Trophoblast cell (in vitro differentiated cells and primary cell): ENCODE measurements around the gene ETV3L.

Experiments
- DNase-seq, 2 donors: peaks; one replicate each; pipeline ENCODE4 v3.0.0-alpha.2; 2016
- H2AFZ ChIP-seq: 2 replicates; pipeline ENCODE4 v1.6.1; 2013; ENCODE audit warnings: low read length, moderate library complexity, mild to moderate bottlenecking; ENCODE audit not compliant: insufficient read depth, poor library complexity
- H2AK5ac ChIP-seq: 2 replicates; pipeline ENCODE4 v1.6.1; 2013; ENCODE audit warnings: mild to moderate bottlenecking, low read length
- H2BK120ac ChIP-seq: 2 replicates; pipeline ENCODE4 v1.6.1; 2013; ENCODE audit warnings: low read length, mild to moderate bottlenecking, moderate library complexity; ENCODE audit not compliant: insufficient read depth, poor library complexity
- H2BK12ac ChIP-seq: 2 replicates; pipeline ENCODE4 v1.6.1; 2013; ENCODE audit warnings: mild to moderate bottlenecking, low read length, moderate library complexity
- H2BK5ac ChIP-seq: 2 replicates; pipeline ENCODE4 v1.6.1; 2013; ENCODE audit warnings: low read length, low read depth, moderate library complexity, mild to moderate bottlenecking; ENCODE audit not compliant: poor library complexity
- H3K14ac ChIP-seq: 2 replicates; pipeline ENCODE4 v1.6.1; 2013; ENCODE audit warnings: mild to moderate bottlenecking, low read length
- H3K18ac ChIP-seq: 2 replicates; pipeline ENCODE4 v1.6.1; 2013; ENCODE audit warnings: mild to moderate bottlenecking, low read length
- H3K23ac ChIP-seq: 2 replicates; pipeline ENCODE4 v1.6.1; 2013; ENCODE audit warnings: low read length
- H3K27ac ChIP-seq: 2 replicates; pipeline ENCODE4 v1.5.1; 2013; ENCODE audit warnings: low read depth, mild to moderate bottlenecking, inconsistent platforms, low read length, moderate library complexity
- H3K27me3 ChIP-seq: 2 replicates; pipeline ENCODE4 v1.6.1; 2013; ENCODE audit warnings: inconsistent platforms, mild to moderate bottlenecking, low read length, moderate library complexity; ENCODE audit not compliant: insufficient read depth
- H3K36me3 ChIP-seq, 2 experiments: 1 replicate in 1 of 2; 2 replicates in 1 of 2; pipeline ENCODE4 v1.6.1; 2013; ENCODE audit warnings: low read length in 2 of 2, mild to moderate bottlenecking in 2 of 2, moderate library complexity in 1 of 2; ENCODE audit not compliant: insufficient read depth in 2 of 2, control insufficient read depth in 1 of 2
- H3K4ac ChIP-seq: 2 replicates; pipeline ENCODE4 v1.6.1; 2013; ENCODE audit warnings: low read depth, mild to moderate bottlenecking, low read length, moderate library complexity
- H3K4me1 ChIP-seq, 2 experiments: 1 replicate in 1 of 2; 2 replicates in 1 of 2; pipeline ENCODE4 v1.6.1; 2013; ENCODE audit warnings: low read length in 2 of 2, mild to moderate bottlenecking in 2 of 2, moderate library complexity in 1 of 2; ENCODE audit not compliant: insufficient read depth in 2 of 2, control insufficient read depth in 1 of 2
- H3K4me2 ChIP-seq: 2 replicates; pipeline ENCODE4 v1.6.1; 2013; ENCODE audit warnings: inconsistent platforms, mild to moderate bottlenecking, low read length, moderate library complexity
- H3K4me3 ChIP-seq: 2 replicates; pipeline ENCODE4 v1.5.1; 2013; ENCODE audit warnings: mild to moderate bottlenecking, low read depth, low read length, inconsistent platforms
- H3K79me1 ChIP-seq: one replicate; pipeline ENCODE4 v1.6.1; 2013; ENCODE audit warnings: low read length
- H3K79me2 ChIP-seq: 2 replicates; pipeline ENCODE4 v1.6.1; 2013; ENCODE audit warnings: low read length, mild to moderate bottlenecking; ENCODE audit not compliant: control insufficient read depth, insufficient read depth, poor library complexity
- H3K9ac ChIP-seq: 2 replicates; pipeline ENCODE4 v1.6.1; 2013; ENCODE audit warnings: mild to moderate bottlenecking, low read length
- H3K9me3 ChIP-seq: 2 replicates; pipeline ENCODE4 v1.6.1; 2013; ENCODE audit warnings: low read depth, mild to moderate bottlenecking, control low read depth, inconsistent platforms, low read length; ENCODE audit not compliant: insufficient read depth
- H4K12ac ChIP-seq: 2 replicates; pipeline ENCODE4 v1.6.1; 2013; ENCODE audit warnings: low read depth, mild to moderate bottlenecking, low read length, moderate library complexity
- H4K8ac ChIP-seq: 2 replicates; pipeline ENCODE4 v1.6.1; 2013; ENCODE audit warnings: low read depth, mild to moderate bottlenecking, low read length, moderate library complexity
- H4K91ac ChIP-seq: one replicate; pipeline ENCODE4 v1.6.1; 2013; ENCODE audit warnings: low read depth, mild to moderate bottlenecking, low read length, moderate library complexity
- WGBS: extraction: QIAGEN DNeasy Blood & Tissue Kit; methylation state at CpG from one replicate; pipeline ENCODE4 v1.1.7; 2013; ENCODE audit warnings: missing lambda C conversion rate; ENCODE audit not compliant: insufficient read length, insufficient coverage; ENCODE audit errors: extremely low coverage; 5-methylcytosine and 5-hydroxymethylcytosine counted together

Gene ETV3L

DNA sequence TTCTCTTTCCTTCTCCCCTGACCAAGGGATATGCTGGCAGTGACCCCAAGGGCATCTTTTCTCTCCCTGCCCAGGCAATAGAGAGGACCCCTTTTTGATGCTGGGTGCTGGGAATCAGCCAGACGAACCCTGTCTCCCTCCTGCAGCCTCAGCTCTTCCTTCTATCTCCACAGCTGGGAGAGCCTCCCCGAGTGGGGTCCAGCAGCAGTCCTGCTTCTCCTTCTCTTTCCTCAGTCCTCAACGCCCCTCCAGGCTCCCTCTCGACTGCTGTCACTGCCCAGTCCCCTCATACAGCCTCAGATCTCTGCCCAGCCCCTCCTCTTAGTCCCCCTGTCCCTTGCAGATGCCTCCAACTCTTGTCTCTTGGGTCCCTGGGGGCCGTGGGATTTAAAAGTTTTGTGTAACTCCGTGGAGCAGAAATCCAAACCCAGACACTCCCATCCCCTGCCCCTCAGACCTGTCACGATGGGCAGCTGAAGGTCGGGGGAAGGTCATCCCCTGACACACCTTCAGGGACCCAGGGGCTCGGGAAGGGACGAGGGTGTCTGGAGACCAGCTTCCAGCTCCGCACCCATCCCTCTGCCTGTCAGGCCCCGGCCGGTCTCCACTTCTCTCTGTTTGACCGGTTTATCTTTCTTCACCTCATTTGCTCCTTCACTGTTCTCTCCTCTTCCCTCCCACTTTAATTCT, 5.8 kb upstream of the ETV3L start:
- no peak overlapping the region for H3K27ac ChIP-seq
- no peak overlapping the region for H4K12ac ChIP-seq
- no peak overlapping the region for H2BK12ac ChIP-seq
- H2BK5ac ChIP-seq: no peak overlapping the region
- no peak overlapping the region for H2AFZ ChIP-seq
- no peaks in the 10 kb centered on the region for H3K79me2 ChIP-seq
- no peak overlapping the region for H3K4ac ChIP-seq
- H3K27me3 ChIP-seq: peaks cover 3% of the 10 kb centered on the region
- H2BK120ac ChIP-seq: no peak overlapping the region
- no peak overlapping the region for H4K8ac ChIP-seq
- H2AK5ac ChIP-seq: no peak overlapping the region
- H3K18ac ChIP-seq: no peak overlapping the region
- H3K4me1 ChIP-seq: no peaks in the 10 kb centered on the region
- H3K79me1 ChIP-seq: no peaks in the 10 kb centered on the region
- H3K4me3 ChIP-seq: no peak overlapping the region
- H3K9ac ChIP-seq: no peak overlapping the region
- H3K14ac ChIP-seq: no peak overlapping the region
- H3K23ac ChIP-seq: no peak overlapping the region
- H3K36me3 ChIP-seq: no peaks in the 10 kb centered on the region
- H3K9me3 ChIP-seq: no peaks in the 10 kb centered on the region
- H3K4me2 ChIP-seq: no peak overlapping the region
- no CpG with 5 or more reads among the region's 14 CpGs for WGBS
- H4K91ac ChIP-seq: no peak overlapping the region
- no peak for DNase-seq

DNA sequence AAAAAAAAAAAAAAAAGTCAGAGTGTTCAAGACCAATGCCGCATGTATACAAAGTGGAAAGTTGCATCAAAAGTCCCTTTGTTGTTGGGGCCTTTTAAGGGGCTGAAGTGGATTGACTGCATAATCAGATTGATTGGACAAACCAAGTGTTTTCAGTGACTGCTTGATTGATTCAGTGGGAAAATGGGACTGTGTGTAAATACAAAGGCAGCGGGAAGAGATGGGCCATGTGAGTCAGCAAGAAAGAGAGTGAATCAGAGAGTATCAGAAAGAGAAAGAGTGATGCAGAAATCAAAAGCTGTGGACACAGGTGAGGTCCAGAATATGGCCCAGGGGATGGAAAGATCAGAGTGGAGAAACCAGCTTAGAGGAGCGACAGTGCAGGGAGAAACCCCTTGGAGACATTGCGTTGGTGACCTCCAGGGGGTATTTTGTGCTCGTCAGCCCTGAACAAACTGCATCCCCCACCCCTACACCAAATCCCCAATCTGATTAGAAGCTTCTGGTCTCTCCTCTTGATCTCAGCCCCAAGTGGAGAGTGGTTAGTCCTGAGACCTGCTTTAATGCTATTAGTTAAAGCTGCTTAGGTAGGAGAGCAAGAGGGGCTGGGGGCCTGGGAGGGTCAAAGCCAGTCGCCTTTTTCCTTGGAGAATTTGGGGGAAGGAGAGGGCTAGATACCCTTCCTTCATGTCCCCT, 5.1 kb upstream of the ETV3L start:
- Histone ChIP-seq H3K4me2 (no peak overlapping the region), H4K91ac (no peak overlapping the region), H2AK5ac (no peak overlapping the region), H2BK5ac (no peak overlapping the region), H2BK12ac (no peak overlapping the region), H2AFZ (no peak overlapping the region), H3K4me1 (no peaks in the 10 kb centered on the region), H3K18ac (no peak overlapping the region), H3K79me1 (no peaks in the 10 kb centered on the region), H3K23ac (no peak overlapping the region), H3K14ac (no peak overlapping the region), H3K4me3 (no peak overlapping the region), H3K9me3 (no peaks in the 10 kb centered on the region), H4K12ac (no peak overlapping the region), H4K8ac (no peak overlapping the region), H3K27me3 (peaks cover under 1% of the 10 kb centered on the region), H3K27ac (no peak overlapping the region), H3K4ac (no peak overlapping the region), H2BK120ac (no peak overlapping the region), H3K36me3 (no peaks in the 10 kb centered on the region), H3K9ac (no peak overlapping the region), H3K79me2 (no peaks in the 10 kb centered on the region)
- no peak for DNase-seq
- WGBS: no CpG with 5 or more reads among the region's 6 CpGs

DNA sequence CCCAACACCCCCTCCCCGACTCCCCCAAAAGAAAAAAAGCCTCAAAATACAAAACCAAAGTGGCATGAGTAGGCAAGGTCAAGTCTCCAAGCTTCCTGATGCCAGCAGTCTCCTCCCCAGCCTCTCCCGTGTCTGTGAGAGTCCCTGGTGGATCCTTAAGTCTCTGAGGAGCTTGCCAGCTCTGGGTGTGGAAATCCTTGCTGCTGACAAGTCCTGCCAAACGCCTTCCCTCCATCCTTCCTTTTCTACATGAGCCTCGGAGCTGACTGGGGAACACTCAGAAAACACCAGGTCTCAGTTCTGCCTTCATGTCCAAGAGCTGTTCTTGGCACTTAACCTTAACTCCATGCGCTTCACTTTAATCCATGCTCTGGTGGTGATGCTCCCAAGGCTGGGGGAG, 3.7 kb upstream of the ETV3L start:
- Histone ChIP-seq H3K9ac (no peak overlapping the region), H3K4ac (no peak overlapping the region), H3K4me2 (no peak overlapping the region), H2BK5ac (no peak overlapping the region), H2AFZ (no peak overlapping the region), H3K14ac (no peak overlapping the region), H4K91ac (no peak overlapping the region), H3K4me3 (no peak overlapping the region), H3K36me3 (no peaks in the 10 kb centered on the region), H3K27me3 (no peaks in the 10 kb centered on the region), H4K8ac (no peak overlapping the region), H4K12ac (no peak overlapping the region), H2BK12ac (no peak overlapping the region), H3K79me1 (no peaks in the 10 kb centered on the region), H3K18ac (no peak overlapping the region), H2BK120ac (no peak overlapping the region), H3K9me3 (no peaks in the 10 kb centered on the region), H3K4me1 (no peaks in the 10 kb centered on the region), H3K79me2 (no peaks in the 10 kb centered on the region), H3K23ac (no peak overlapping the region), H2AK5ac (no peak overlapping the region), H3K27ac (no peak overlapping the region)
- no peak for DNase-seq
- WGBS: no CpG with 5 or more reads among the region's 5 CpGs

DNA sequence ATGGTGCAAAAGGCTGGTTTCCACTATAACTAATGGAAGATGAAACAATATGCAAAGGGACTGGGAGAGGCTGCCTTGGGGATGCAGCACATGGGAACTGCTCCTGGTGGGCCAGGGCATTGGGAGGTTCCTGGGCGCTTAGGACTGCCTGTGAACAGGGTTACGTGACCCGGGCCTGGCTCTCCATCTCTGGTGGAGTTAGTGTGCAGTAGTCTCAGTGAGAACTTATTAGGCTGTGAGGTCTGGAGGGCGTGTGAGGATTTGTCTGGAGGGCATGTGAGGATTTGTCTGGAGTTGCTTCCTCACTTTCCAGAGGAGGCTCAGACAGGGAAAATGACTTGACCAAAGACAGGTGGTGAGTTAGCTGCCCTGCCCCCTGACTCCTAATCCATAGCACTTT, 1.5 kb upstream of the ETV3L start:
- Histone ChIP-seq H2AFZ (no peak overlapping the region), H3K23ac (no peak overlapping the region), H3K4me2 (no peak overlapping the region), H3K79me1 (no peaks in the 10 kb centered on the region), H2BK5ac (no peak overlapping the region), H2AK5ac (no peak overlapping the region), H3K9ac (no peak overlapping the region), H2BK120ac (no peak overlapping the region), H3K79me2 (no peaks in the 10 kb centered on the region), H4K91ac (no peak overlapping the region), H3K36me3 (no peaks in the 10 kb centered on the region), H3K4ac (no peak overlapping the region), H3K18ac (no peak overlapping the region), H2BK12ac (no peak overlapping the region), H3K14ac (no peak overlapping the region), H3K4me3 (no peak overlapping the region), H3K27ac (no peak overlapping the region), H3K27me3 (no peaks in the 10 kb centered on the region), H3K4me1 (no peaks in the 10 kb centered on the region), H3K9me3 (no peaks in the 10 kb centered on the region), H4K8ac (no peak overlapping the region), H4K12ac (no peak overlapping the region)
- no CpG with 5 or more reads among the region's 4 CpGs for WGBS
- no peak for DNase-seq
